HCT116 (cell line): ENCODE measurements around the gene ECM1. TPM values are rescaled to one million over a fixed set of nuclear protein-coding genes. Genes with fewer than 3 reads are reported as not detected.

Experiments
- ATAC-seq: fragments of 200-7000 bp; cut with Tn5 transposase; 2 replicates; pipeline ENCODE4 v1.9.1; 2020; ENCODE audit warnings: mild to moderate bottlenecking, moderate library complexity
- BruUV-seq: library from RNA; stranded (reverse); fragments of 400-500 nt; replicated peaks from 2 replicates; lab custom pipeline; 2021; lab: Mats Ljungman, UMichigan
- CTCF ChIA-PET: fragments of 300-600 bp; sonication (Branson Sonifier 250); formaldehyde crosslinking; loops from one replicate; lab custom pipeline; 2021; ENCODE audit warnings: antibody characterized with exemption; lab: Charles Lee
- POLR2A ChIA-PET: fragments of 300-600, 350-600 bp; sonication (Branson Sonifier 250); formaldehyde crosslinking; loops from one replicate; lab custom pipeline; 2021; ENCODE audit warnings: antibody characterized with exemption; lab: Charles Lee
- RAD21 ChIA-PET, 2 experiments: fragments of 300-600 bp; sonication (Branson Sonifier 250); formaldehyde crosslinking; loops; one replicate each; lab custom pipeline; 2023; ENCODE audit warnings: low total read pairs in 2 of 2; ENCODE audit not compliant: uncharacterized antibody in 2 of 2, unreplicated experiment in 2 of 2, low non-redundant PET in 1 of 2; lab: Charles Lee
- DNase-seq: peaks from one replicate; pipeline ENCODE4 v3.0.0-alpha.2; 2010; ENCODE audit warnings: low read depth, low spot score
- H2AFZ ChIP-seq: fragments of 200-600 bp; shearing (Covaris generic), sonication (generic); 2 replicates; pipeline ENCODE4 v1.6.1; 2017; ENCODE audit warnings: low read depth, mixed run types, mixed read lengths, antibody characterized with exemption, low read length; ENCODE audit not compliant: poor library complexity, severe bottlenecking
- H3K27ac ChIP-seq: 2 replicates; pipeline ENCODE4 v1.5.1; 2012; ENCODE audit warnings: low read depth, low read length
- H3K27me3 ChIP-seq: fragments of 200-600 bp; sonication (generic); 2 replicates; pipeline ENCODE4 v1.6.1; 2016; ENCODE audit warnings: mixed run types, low read length, mixed read lengths; ENCODE audit not compliant: insufficient read depth
- H3K36me3 ChIP-seq, 2 experiments: fragments of 200-500 bp in 1 of 2; fragments of 200-600 bp in 1 of 2; sonication (Bioruptor generic) in 1 of 2; sonication (generic) in 1 of 2; 2 replicates each; pipeline versions ENCODE4 v1.5.1 to v1.6.1; 2014 to 2016; ENCODE audit warnings: low read length in 2 of 2, inconsistent platforms in 1 of 2, mixed read lengths in 1 of 2, mixed run types in 1 of 2; ENCODE audit not compliant: insufficient read depth in 2 of 2, control insufficient read depth in 1 of 2
- H3K4me1 ChIP-seq, 2 experiments: fragments of 200-600 bp in 1 of 2; sonication (generic) in 1 of 2; 2 replicates each; pipeline versions ENCODE4 v1.5.1 to v1.6.1; 2012 to 2017; ENCODE audit warnings: low read length in 2 of 2, inconsistent platforms in 1 of 2, mild to moderate bottlenecking in 1 of 2, mixed read lengths in 1 of 2, mixed run types in 1 of 2, moderate library complexity in 1 of 2; ENCODE audit not compliant: insufficient read depth in 2 of 2, control insufficient read depth in 1 of 2
- H3K4me2 ChIP-seq: fragments of 200-600 bp; sonication (generic); 2 replicates; pipeline ENCODE4 v1.6.1; 2017; ENCODE audit warnings: mixed run types, low read length, mixed read lengths
- H3K4me3 ChIP-seq, 2 experiments: fragments of 200-600 bp in 1 of 2; sonication (generic) in 1 of 2; replicated peaks in 1 of 2; 2 replicates each; pipeline ENCODE4 v1.5.1; 2011 to 2016; ENCODE audit warnings: low read length in 2 of 2, control low read depth in 1 of 2, low read depth in 1 of 2, mild to moderate bottlenecking in 1 of 2, mixed read lengths in 1 of 2, mixed run types in 1 of 2
- H3K79me2 ChIP-seq: fragments of 200-600 bp; sonication (generic); 2 replicates; pipeline ENCODE4 v1.6.1; 2017; ENCODE audit warnings: mild to moderate bottlenecking, mixed run types, low read length, moderate library complexity, mixed read lengths; ENCODE audit not compliant: insufficient read depth
- H3K9ac ChIP-seq: fragments of 200-600 bp; sonication (generic); 2 replicates; pipeline ENCODE4 v1.6.1; 2016; ENCODE audit warnings: low read length, mixed read lengths
- H3K9me2 ChIP-seq: fragments of 200-600 bp; sonication (generic), shearing (Covaris generic); 2 replicates; pipeline ENCODE4 v1.6.1; 2017; ENCODE audit warnings: mixed run types, mild to moderate bottlenecking, moderate library complexity; ENCODE audit not compliant: insufficient read depth
- H3K9me3 ChIP-seq, 2 experiments: fragments of 200-500 bp in 1 of 2; fragments of 200-600 bp in 1 of 2; sonication (Bioruptor generic) in 1 of 2; sonication (generic) in 1 of 2; 2 replicates each; pipeline ENCODE4 v1.6.1; 2014 to 2017; ENCODE audit warnings: low read length in 2 of 2, mixed read lengths in 2 of 2, inconsistent platforms in 1 of 2, low read depth in 1 of 2, mild to moderate bottlenecking in 1 of 2, mixed run types in 1 of 2, moderate library complexity in 1 of 2; ENCODE audit not compliant: control insufficient read depth in 1 of 2, insufficient read depth in 1 of 2
- H4K20me1 ChIP-seq: fragments of 200-600 bp; sonication (generic), shearing (Covaris generic); 2 replicates; pipeline ENCODE4 v1.6.1; 2017; ENCODE audit warnings: mixed run types, mild to moderate bottlenecking, moderate library complexity; ENCODE audit not compliant: insufficient read depth
- EGR1 ChIP-seq: IDR thresholded peaks from 2 replicates; pipeline ENCODE4 v1.6.1; 2012; ENCODE audit warnings: low read depth
- ELF1 ChIP-seq: IDR thresholded peaks from 2 replicates; pipeline ENCODE4 v1.6.1; 2012; ENCODE audit warnings: low read depth, borderline replicate concordance
- POLR2A ChIP-seq: IDR thresholded peaks from 2 replicates; pipeline ENCODE4 v1.7.0; 2011; ENCODE audit warnings: borderline replicate concordance; ENCODE audit not compliant: insufficient read depth, insufficient read length; ENCODE audit errors: extremely low read depth
- POLR2AphosphoS5 ChIP-seq: IDR thresholded peaks from 2 replicates; pipeline ENCODE4 v1.6.1; 2011; ENCODE audit warnings: mild to moderate bottlenecking, low read depth, low read length, moderate library complexity
- SP1 ChIP-seq: IDR thresholded peaks from 2 replicates; pipeline ENCODE4 v1.6.1; 2012; ENCODE audit warnings: low read depth
- SRF ChIP-seq: IDR thresholded peaks from 2 replicates; pipeline ENCODE4 v1.6.1; 2012; ENCODE audit warnings: low read depth
- TCF7L2 ChIP-seq: IDR thresholded peaks from 2 replicates; pipeline ENCODE4 v1.7.0; 2011; ENCODE audit warnings: borderline replicate concordance, inconsistent platforms; ENCODE audit not compliant: insufficient read depth, insufficient read length; ENCODE audit errors: extremely low read depth
- intact Hi-C: fragments of 100-400 bp; cut with micrococcal nuclease; formaldehyde crosslinking; loops from 2 replicates; pipeline ENCODE4 v1.10.0; 2022
- total RNA-seq: library from RNA; stranded (reverse); gene quantifications from one replicate; pipeline ENCODE4 v1.2.1, GENCODE V29; 2021; ENCODE audit not compliant: unreplicated experiment
- TF ChIP-seq, protein P1 (sequence below): IDR thresholded peaks from 2 replicates; pipeline ENCODE4 v1.6.1; 2011; ENCODE audit warnings: mild to moderate bottlenecking, low read length, moderate library complexity; ENCODE audit not compliant: insufficient replicate concordance; ENCODE audit errors: extremely low read depth

The ECM1 gene
- total RNA-seq, 1 experiment from 2014 or later, result 2.0 TPM

DNA sequence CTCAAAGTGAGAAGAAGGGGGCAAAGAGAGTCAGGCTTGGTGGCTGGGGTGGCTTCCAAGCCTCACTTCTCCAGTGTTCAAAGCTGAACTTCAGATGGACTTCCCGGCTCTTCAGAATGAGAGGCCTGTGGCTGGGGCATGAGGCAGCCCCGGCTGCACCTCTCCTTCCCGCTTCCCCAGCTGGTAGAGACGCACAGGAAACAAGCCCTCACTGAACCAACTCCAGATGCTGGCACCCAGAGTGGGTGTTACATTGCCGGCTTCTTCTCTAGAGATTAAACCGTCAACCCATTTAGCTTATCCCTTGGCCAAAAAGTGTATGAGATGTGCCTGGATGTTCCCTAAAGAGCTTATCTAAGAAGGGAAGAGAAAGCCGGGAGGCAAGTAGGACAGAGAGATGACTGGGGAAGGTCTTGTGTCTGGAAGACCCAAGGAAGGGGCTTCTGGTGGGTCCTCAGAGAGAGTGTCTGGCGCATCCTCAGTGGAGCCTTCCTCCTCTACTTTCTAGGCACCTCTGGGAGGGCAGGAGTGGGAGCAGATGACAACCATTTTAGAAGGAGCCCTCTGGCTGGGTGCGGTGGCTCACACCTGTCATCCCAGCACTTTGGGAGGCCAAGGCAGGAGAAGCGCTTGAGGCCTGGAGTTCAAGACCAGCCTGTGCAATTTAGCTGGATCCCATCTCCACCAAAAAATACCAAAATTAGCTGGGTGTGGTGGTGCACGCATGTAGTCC lies 43.3 kb downstream of the ECM1 start:
- intact Hi-C loops, result no loop called here
- Histone ChIP-seq H3K9me3 (no peaks in the 10 kb centered on the region), H3K9ac (no peak overlapping the region), H3K36me3 (no peaks in the 10 kb centered on the region), H3K4me2 (no peak overlapping the region), H3K79me2 (no peaks in the 10 kb centered on the region), H3K4me3 (no peak overlapping the region), H4K20me1 (no peaks in the 10 kb centered on the region), H3K9me2 (no peaks in the 10 kb centered on the region)
- DNase-seq, result no peak
- RAD21 ChIA-PET, result no interaction called here
- POLR2A ChIA-PET, result interaction anchor here (1.1 kb wide), 1 partner anchor 28 kb away, joined by 3 read pairs; the partner anchor contains the start of gene MCL1
- BruUV-seq, result no TSS peak
- CTCF ChIA-PET, result interaction anchor here (1.2 to 2.5 kb wide), 2 partner anchors 9 to 19 kb away, joined by 6 to 29 read pairs; no protein-coding TSS in a partner anchor
- no peak for ATAC-seq
- TF ChIP-seq POLR2A, result no peak
- no peak for TF ChIP-seq TCF7L2
- TF ChIP-seq, all 23 proteins: peak for 0
- H3K4me1 ChIP-seq, result peaks cover 10 to 30% of the 10 kb centered on the region in 2 experiments; a peak in 3 of 4 replicates
- H3K27me3 ChIP-seq, result no peaks in the 10 kb centered on the region
- H2AFZ ChIP-seq, result no peak overlapping the region
- H3K27ac ChIP-seq, result no peak overlapping the region

DNA sequence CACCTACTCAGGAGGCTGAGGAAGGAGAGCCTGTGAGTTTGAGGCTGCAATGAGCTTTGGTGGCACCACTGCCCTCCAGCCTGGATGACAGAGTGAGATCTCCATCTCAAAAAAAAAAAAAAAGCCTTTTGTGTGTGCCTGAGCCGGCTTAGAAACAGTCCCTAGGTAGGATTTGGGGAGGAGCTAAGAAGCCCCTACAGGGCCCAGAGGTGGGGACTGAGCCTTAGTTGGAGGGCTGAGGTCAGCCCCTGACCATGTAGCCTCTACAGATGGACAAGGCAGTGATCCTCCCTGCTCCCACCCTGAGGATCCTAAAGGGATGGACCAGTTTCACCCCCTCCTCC lies 43.8 kb downstream of the ECM1 start:
- BruUV-seq, result no TSS peak
- POLR2A ChIA-PET, result no interaction called here
- Histone ChIP-seq H2AFZ (no peak overlapping the region), H3K4me2 (no peak overlapping the region), H3K4me3 (no peak overlapping the region), H3K36me3 (no peaks in the 10 kb centered on the region), H3K4me1 (peaks cover 10 to 25% of the 10 kb centered on the region in 2 experiments; a peak in 3 of 4 replicates), H3K9me2 (no peaks in the 10 kb centered on the region), H3K9ac (no peak overlapping the region), H4K20me1 (no peaks in the 10 kb centered on the region), H3K79me2 (no peaks in the 10 kb centered on the region), H3K27me3 (no peaks in the 10 kb centered on the region), H3K27ac (no peak overlapping the region), H3K9me3 (no peaks in the 10 kb centered on the region)
- CTCF ChIA-PET, result interaction anchor here (1.2 to 2.5 kb wide), 2 partner anchors 9 to 20 kb away, joined by 6 to 29 read pairs; no protein-coding TSS in a partner anchor
- RAD21 ChIA-PET, result no interaction called here
- no peak for DNase-seq
- TF ChIP-seq ELF1 (no peak), SP1 (no peak), EGR1 (no peak), POLR2AphosphoS5 (no peak), POLR2A (no peak), SRF (no peak)
- TF ChIP-seq, protein P1, sequence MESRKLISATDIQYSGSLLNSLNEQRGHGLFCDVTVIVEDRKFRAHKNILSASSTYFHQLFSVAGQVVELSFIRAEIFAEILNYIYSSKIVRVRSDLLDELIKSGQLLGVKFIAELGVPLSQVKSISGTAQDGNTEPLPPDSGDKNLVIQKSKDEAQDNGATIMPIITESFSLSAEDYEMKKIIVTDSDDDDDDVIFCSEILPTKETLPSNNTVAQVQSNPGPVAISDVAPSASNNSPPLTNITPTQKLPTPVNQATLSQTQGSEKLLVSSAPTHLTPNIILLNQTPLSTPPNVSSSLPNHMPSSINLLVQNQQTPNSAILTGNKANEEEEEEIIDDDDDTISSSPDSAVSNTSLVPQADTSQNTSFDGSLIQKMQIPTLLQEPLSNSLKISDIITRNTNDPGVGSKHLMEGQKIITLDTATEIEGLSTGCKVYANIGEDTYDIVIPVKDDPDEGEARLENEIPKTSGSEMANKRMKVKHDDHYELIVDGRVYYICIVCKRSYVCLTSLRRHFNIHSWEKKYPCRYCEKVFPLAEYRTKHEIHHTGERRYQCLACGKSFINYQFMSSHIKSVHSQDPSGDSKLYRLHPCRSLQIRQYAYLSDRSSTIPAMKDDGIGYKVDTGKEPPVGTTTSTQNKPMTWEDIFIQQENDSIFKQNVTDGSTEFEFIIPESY, result no peak
- intact Hi-C loops, result no loop called here
- no peak for ATAC-seq
